GM12878 (cell line): ENCODE measurements around the gene OCA2. TPM values are rescaled to one million over a fixed set of nuclear protein-coding genes. Genes with fewer than 3 reads are reported as not detected.

ENCODE experiments used
- ATAC-seq: fragments of 200-7000 bp; cut with Tn5 transposase; 3 replicates; pipeline ENCODE4 v1.9.1; 2020; ENCODE audit warnings: mild to moderate bottlenecking, moderate library complexity
- BruUV-seq: library from RNA; stranded (reverse); fragments of 400-500 nt; replicated peaks from 2 replicates; lab custom pipeline; 2021; lab: Mats Ljungman, UMichigan
- CTCF ChIA-PET: fragments of 300-600 bp; sonication (Branson Sonifier 250); formaldehyde crosslinking; extraction: SDS; loops from one replicate; lab custom pipeline; 2021; ENCODE audit warnings: inconsistent platforms; lab: Yijun Ruan, JAX
- POLR2A ChIA-PET: fragments of 350-600 bp; formaldehyde crosslinking; extraction: SDS; loops from one replicate; lab custom pipeline; 2021; ENCODE audit warnings: inconsistent platforms; lab: Charles Lee
- RAD21 ChIA-PET: fragments of 300-600 bp; sonication (Branson Sonifier 250); formaldehyde crosslinking; loops from one replicate; lab custom pipeline; 2023; ENCODE audit warnings: antibody characterized with exemption; ENCODE audit not compliant: unreplicated experiment; lab: Charles Lee
- SMC1A ChIA-PET: fragments of 300-600 bp; sonication (Branson Sonifier 250); formaldehyde crosslinking; loops from one replicate; lab custom pipeline; 2023; ENCODE audit not compliant: unreplicated experiment, uncharacterized antibody; lab: Charles Lee
- DNase-seq: peaks from one replicate; pipeline ENCODE4 v3.0.0-alpha.2; 2011; ENCODE audit warnings: low read depth, low spot score
- FAIRE-seq: peaks from 3 replicates; lab custom pipeline; 2011; peaks lifted over from hg19 to GRCh38; lab: Jason Lieb, UNC
- H2AFZ ChIP-seq: 2 replicates; pipeline ENCODE4 v1.6.0; 2011; ENCODE audit warnings: low read depth, low read length, control low read depth; ENCODE audit not compliant: control insufficient read depth
- H3K27ac ChIP-seq: 2 replicates; pipeline ENCODE4 v1.5.1; 2011; ENCODE audit warnings: control low read depth; ENCODE audit not compliant: control insufficient read depth, insufficient read depth
- H3K27me3 ChIP-seq, 2 experiments: replicated peaks in 1 of 2; 2 replicates each; pipeline versions ENCODE4 v1.6.0 to v1.6.1; 2011; ENCODE audit warnings: low read length in 1 of 2; ENCODE audit not compliant: control insufficient read depth in 2 of 2, insufficient read depth in 2 of 2
- H3K36me3 ChIP-seq, 2 experiments: 2 replicates each; pipeline ENCODE4 v1.5.1; 2011; ENCODE audit warnings: low read length in 1 of 2; ENCODE audit not compliant: control insufficient read depth in 2 of 2, insufficient read depth in 2 of 2
- H3K4me1 ChIP-seq: 2 replicates; pipeline ENCODE4 v1.6.1; 2011; ENCODE audit warnings: mild to moderate bottlenecking, low read length, moderate library complexity, mixed read lengths; ENCODE audit not compliant: control insufficient read depth, insufficient read depth
- H3K4me2 ChIP-seq: 2 replicates; pipeline ENCODE4 v1.6.0; 2011; ENCODE audit warnings: control low read depth; ENCODE audit not compliant: control insufficient read depth, insufficient read depth
- H3K4me3 ChIP-seq: fragments of 200-600 bp; sonication (generic); 2 replicates; pipeline ENCODE4 v1.5.1; 2016
- H3K79me2 ChIP-seq: 2 replicates; pipeline ENCODE4 v1.6.0; 2011; ENCODE audit warnings: low read length; ENCODE audit not compliant: control insufficient read depth, insufficient read depth
- H3K9ac ChIP-seq: 2 replicates; pipeline ENCODE4 v1.8.0; 2011; ENCODE audit warnings: low read length, control low read depth, mixed read lengths; ENCODE audit not compliant: control insufficient read depth, insufficient read depth
- H3K9me3 ChIP-seq: replicated peaks from 3 replicates; pipeline ENCODE4 v1.5.1; 2011; ENCODE audit warnings: mild to moderate bottlenecking, low read length; ENCODE audit not compliant: control insufficient read depth, insufficient read depth
- H4K20me1 ChIP-seq: 2 replicates; pipeline ENCODE4 v1.6.0; 2011; ENCODE audit not compliant: control insufficient read depth, insufficient read depth
- BRCA1 ChIP-seq: IDR thresholded peaks from 2 replicates; pipeline ENCODE4 v1.6.1; 2011; ENCODE audit warnings: low read depth, low read length, improper control_type of control experiment
- CBX5 ChIP-seq: sonication (generic); IDR thresholded peaks from 2 replicates; pipeline ENCODE4 v1.6.1; 2016; ENCODE audit warnings: low read depth, moderate library complexity, mild to moderate bottlenecking, inconsistent platforms
- HDAC6 ChIP-seq: fragments of 200-600 bp; sonication (generic); IDR thresholded peaks from one replicate; pipeline ENCODE4 v1.8.0; 2017; ENCODE audit warnings: antibody characterized with exemption; ENCODE audit not compliant: unreplicated experiment
- HDGF ChIP-seq: fragments of 450-650 bp; IDR thresholded peaks from 2 replicates; pipeline ENCODE4 v1.6.1; 2016; ENCODE audit warnings: antibody characterized with exemption
- MYB ChIP-seq: fragments of 150-350 bp; IDR thresholded peaks from 2 replicates; pipeline ENCODE4 v1.6.1; 2014; ENCODE audit warnings: mild to moderate bottlenecking, low read depth, low read length, borderline replicate concordance
- RAD51 ChIP-seq: fragments of 450-650 bp; IDR thresholded peaks from 2 replicates; pipeline ENCODE4 v1.6.1; 2016; ENCODE audit warnings: moderate library complexity, mild to moderate bottlenecking, inconsistent platforms
- RFX5 ChIP-seq: IDR thresholded peaks from 2 replicates; pipeline ENCODE4 v1.6.1; 2011; ENCODE audit warnings: low read depth, low read length, improper control_type of control experiment
- SREBF2 ChIP-seq: IDR thresholded peaks from 2 replicates; pipeline ENCODE4 v1.6.1; 2012; ENCODE audit warnings: mild to moderate bottlenecking, low read length
- WRNIP1 ChIP-seq: IDR thresholded peaks from 2 replicates; pipeline ENCODE4 v1.6.1; 2011; ENCODE audit warnings: low read depth, low read length, improper control_type of control experiment, borderline replicate concordance
- ZNF207 ChIP-seq: fragments of 450-650 bp; IDR thresholded peaks from 2 replicates; pipeline ENCODE4 v1.6.1; 2014; ENCODE audit warnings: antibody characterized with exemption, mild to moderate bottlenecking, borderline replicate concordance
- ZNF24 ChIP-seq: fragments of 450-650 bp; IDR thresholded peaks from 2 replicates; pipeline ENCODE4 v1.6.1; 2017; ENCODE audit warnings: antibody characterized with exemption, mild to moderate bottlenecking
- WGBS: methylation state at CpG from one replicate; pipeline ENCODE4 v1.1.6; 2016; ENCODE audit warnings: low lambda C conversion rate; ENCODE audit not compliant: insufficient replicate concordance, insufficient coverage; ENCODE audit errors: missing lambda C conversion rate; 5-methylcytosine and 5-hydroxymethylcytosine counted together
- in situ Hi-C: fragments of 300-500 bp; cut with MboI; formaldehyde crosslinking; loops from 9 replicates; pipeline ENCODE4 v1.14.3; 2018; ENCODE audit warnings: mixed read lengths
- intact Hi-C: fragments of 100-400 bp; cut with micrococcal nuclease; formaldehyde crosslinking; loops from one replicate; pipeline ENCODE4 v1.14.2; 2022; ENCODE audit not compliant: unreplicated experiment
- polyA plus RNA-seq, 11 experiments: library from polyadenylated mRNA; depleted of rRNA in 4 of 11; unstranded in 6 of 11; stranded (reverse) in 5 of 11; fragments of >200 nt; fragmentation: Nextera tagmentation in 4 of 11; fragmentation: Illumina TruSeq in 1 of 11; extraction: Ambion mirVana in 4 of 11; extraction: Trizol in 1 of 11; gene quantifications; 1 replicate in 1 of 11; 2 replicates in 10 of 11; pipeline versions ENCODE4 v1.2.1 to v1.2.3, GENCODE V29; 2011 to 2016; ENCODE audit warnings: inconsistent platforms in 2 of 11, missing spikeins in 2 of 11, low read depth in 1 of 11
- total RNA-seq, 4 experiments: library from RNA; depleted of rRNA in 3 of 4; stranded (reverse); fragments of >200 nt in 3 of 4; fragmentation: Illumina TruSeq in 1 of 4; extraction: Trizol in 1 of 4; gene quantifications; 2 replicates each; pipeline versions ENCODE4 v1.2.1 to v1.2.3, GENCODE V29; 2013 to 2021
- TF ChIP-seq, protein P1 (sequence below): IDR thresholded peaks from 2 replicates; pipeline ENCODE4 v1.6.1; 2011; ENCODE audit warnings: borderline replicate concordance, low read depth, mild to moderate bottlenecking, moderate library complexity, low read length; ENCODE audit not compliant: insufficient read depth, poor library complexity, severe bottlenecking
- TF ChIP-seq, protein P2 (sequence below): fragments of 450-650 bp; formaldehyde crosslinking; IDR thresholded peaks from 2 replicates; pipeline ENCODE4 v1.4.0; 2020; ENCODE audit warnings: mild to moderate bottlenecking, moderate library complexity
- TF ChIP-seq, protein P3 (sequence below): IDR thresholded peaks from 2 replicates; pipeline ENCODE4 v1.6.1; 2012; ENCODE audit warnings: mild to moderate bottlenecking, low read depth, low read length

OCA2 gene
- total and polyA plus RNA-seq, 10 of the 15 experiments (the other 5 are each of a cell fraction or from before 2014, with no cell fraction given) = 0.04 to 1.8 TPM; not detected in 8

DNA sequence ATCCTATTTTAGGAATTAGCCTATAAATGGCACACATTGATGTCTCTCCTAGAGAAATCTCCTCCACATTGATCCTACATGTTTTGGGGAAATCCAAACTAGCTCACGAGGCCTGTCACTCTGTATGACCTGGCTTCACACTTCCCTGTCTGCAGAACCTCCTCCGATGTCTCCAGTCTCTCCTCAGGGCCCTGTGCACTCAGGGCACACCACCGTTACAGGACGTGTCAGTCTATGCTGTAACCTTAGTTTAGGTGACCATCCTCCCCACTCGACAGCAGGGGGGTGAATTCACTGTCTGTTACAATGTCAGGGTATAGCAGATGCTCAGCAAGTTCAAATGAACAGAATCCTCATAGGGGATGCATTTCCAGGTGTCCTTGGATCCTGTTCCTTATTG, 249.1 kb downstream of the OCA2 start:
- intact Hi-C loops = no loop called here
- ATAC-seq (no peak), DNase-seq (no peak), FAIRE-seq (no peak)
- H3K9ac ChIP-seq = no peak overlapping the region
- ChIA-PET SMC1A (no interaction called here), RAD21 (no interaction called here), CTCF (interaction anchor here (0.9 kb wide), 1 partner anchor 22 kb away, joined by 4 read pairs; no protein-coding TSS in a partner anchor), POLR2A (no interaction called here)
- no peaks in the 10 kb centered on the region for H3K27me3 ChIP-seq
- H3K9me3 ChIP-seq = no peaks in the 10 kb centered on the region; the same call in 2 of the 3 replicates
- H2AFZ ChIP-seq = no peak overlapping the region
- 45% methylated on average over 5 of the region's 5 CpGs for WGBS
- no peaks in the 10 kb centered on the region for H3K79me2 ChIP-seq
- no peaks in the 10 kb centered on the region for H4K20me1 ChIP-seq
- in situ Hi-C loops = no loop called here
- H3K4me1 ChIP-seq = no peaks in the 10 kb centered on the region
- no peaks in the 10 kb centered on the region for H3K36me3 ChIP-seq
- BruUV-seq = no TSS peak
- H3K27ac ChIP-seq = no peak overlapping the region
- H3K4me2 ChIP-seq = no peak overlapping the region
- H3K4me3 ChIP-seq = no peak overlapping the region
- TF ChIP-seq BRCA1 (no peak), HDGF (no peak), RAD51 (no peak), ZNF24 (no peak), RFX5 (no peak), HDAC6 (no peak), ZNF207 (no peak), SREBF2 (no peak), MYB (no peak), WRNIP1 (no peak), CBX5 (no peak)
- TF ChIP-seq, protein P1, sequence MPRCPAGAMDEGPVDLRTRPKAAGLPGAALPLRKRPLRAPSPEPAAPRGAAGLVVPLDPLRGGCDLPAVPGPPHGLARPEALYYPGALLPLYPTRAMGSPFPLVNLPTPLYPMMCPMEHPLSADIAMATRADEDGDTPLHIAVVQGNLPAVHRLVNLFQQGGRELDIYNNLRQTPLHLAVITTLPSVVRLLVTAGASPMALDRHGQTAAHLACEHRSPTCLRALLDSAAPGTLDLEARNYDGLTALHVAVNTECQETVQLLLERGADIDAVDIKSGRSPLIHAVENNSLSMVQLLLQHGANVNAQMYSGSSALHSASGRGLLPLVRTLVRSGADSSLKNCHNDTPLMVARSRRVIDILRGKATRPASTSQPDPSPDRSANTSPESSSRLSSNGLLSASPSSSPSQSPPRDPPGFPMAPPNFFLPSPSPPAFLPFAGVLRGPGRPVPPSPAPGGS = no peak
- TF ChIP-seq, protein P2, sequence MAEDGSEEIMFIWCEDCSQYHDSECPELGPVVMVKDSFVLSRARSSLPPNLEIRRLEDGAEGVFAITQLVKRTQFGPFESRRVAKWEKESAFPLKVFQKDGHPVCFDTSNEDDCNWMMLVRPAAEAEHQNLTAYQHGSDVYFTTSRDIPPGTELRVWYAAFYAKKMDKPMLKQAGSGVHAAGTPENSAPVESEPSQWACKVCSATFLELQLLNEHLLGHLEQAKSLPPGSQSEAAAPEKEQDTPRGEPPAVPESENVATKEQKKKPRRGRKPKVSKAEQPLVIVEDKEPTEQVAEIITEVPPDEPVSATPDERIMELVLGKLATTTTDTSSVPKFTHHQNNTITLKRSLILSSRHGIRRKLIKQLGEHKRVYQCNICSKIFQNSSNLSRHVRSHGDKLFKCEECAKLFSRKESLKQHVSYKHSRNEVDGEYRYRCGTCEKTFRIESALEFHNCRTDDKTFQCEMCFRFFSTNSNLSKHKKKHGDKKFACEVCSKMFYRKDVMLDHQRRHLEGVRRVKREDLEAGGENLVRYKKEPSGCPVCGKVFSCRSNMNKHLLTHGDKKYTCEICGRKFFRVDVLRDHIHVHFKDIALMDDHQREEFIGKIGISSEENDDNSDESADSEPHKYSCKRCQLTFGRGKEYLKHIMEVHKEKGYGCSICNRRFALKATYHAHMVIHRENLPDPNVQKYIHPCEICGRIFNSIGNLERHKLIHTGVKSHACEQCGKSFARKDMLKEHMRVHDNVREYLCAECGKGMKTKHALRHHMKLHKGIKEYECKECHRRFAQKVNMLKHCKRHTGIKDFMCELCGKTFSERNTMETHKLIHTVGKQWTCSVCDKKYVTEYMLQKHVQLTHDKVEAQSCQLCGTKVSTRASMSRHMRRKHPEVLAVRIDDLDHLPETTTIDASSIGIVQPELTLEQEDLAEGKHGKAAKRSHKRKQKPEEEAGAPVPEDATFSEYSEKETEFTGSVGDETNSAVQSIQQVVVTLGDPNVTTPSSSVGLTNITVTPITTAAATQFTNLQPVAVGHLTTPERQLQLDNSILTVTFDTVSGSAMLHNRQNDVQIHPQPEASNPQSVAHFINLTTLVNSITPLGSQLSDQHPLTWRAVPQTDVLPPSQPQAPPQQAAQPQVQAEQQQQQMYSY (CRISPR knock-in tag) = no peak
- TF ChIP-seq, protein P3, sequence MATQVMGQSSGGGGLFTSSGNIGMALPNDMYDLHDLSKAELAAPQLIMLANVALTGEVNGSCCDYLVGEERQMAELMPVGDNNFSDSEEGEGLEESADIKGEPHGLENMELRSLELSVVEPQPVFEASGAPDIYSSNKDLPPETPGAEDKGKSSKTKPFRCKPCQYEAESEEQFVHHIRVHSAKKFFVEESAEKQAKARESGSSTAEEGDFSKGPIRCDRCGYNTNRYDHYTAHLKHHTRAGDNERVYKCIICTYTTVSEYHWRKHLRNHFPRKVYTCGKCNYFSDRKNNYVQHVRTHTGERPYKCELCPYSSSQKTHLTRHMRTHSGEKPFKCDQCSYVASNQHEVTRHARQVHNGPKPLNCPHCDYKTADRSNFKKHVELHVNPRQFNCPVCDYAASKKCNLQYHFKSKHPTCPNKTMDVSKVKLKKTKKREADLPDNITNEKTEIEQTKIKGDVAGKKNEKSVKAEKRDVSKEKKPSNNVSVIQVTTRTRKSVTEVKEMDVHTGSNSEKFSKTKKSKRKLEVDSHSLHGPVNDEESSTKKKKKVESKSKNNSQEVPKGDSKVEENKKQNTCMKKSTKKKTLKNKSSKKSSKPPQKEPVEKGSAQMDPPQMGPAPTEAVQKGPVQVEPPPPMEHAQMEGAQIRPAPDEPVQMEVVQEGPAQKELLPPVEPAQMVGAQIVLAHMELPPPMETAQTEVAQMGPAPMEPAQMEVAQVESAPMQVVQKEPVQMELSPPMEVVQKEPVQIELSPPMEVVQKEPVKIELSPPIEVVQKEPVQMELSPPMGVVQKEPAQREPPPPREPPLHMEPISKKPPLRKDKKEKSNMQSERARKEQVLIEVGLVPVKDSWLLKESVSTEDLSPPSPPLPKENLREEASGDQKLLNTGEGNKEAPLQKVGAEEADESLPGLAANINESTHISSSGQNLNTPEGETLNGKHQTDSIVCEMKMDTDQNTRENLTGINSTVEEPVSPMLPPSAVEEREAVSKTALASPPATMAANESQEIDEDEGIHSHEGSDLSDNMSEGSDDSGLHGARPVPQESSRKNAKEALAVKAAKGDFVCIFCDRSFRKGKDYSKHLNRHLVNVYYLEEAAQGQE = no peak
